Vagina (tissue), 2 donors: ENCODE data around the gene LIN54. TPM values are rescaled to one million over a fixed set of nuclear protein-coding genes. Genes with fewer than 3 reads are reported as not detected.
A peak's percentile ranks its signal among the peaks of the same experiment; 100 is the strongest.

Source experiments
- DNase-seq, 2 donors: peaks; one replicate each; pipeline ENCODE4 v3.0.0-alpha.2; 2017; ENCODE audit errors: extremely low spot score in 2 of 2
- H3K27ac ChIP-seq: fragments of 200-600 bp; sonication (generic); one replicate; pipeline ENCODE4 v1.5.1; 2019
- H3K27me3 ChIP-seq: fragments of 200-600 bp; sonication (generic); one replicate; pipeline ENCODE4 v1.5.1; 2019
- H3K36me3 ChIP-seq, 2 donors: fragments of 200-600 bp; sonication (generic); one replicate each; pipeline ENCODE4 v1.5.1; 2017 to 2019
- H3K4me1 ChIP-seq: fragments of 200-600 bp; sonication (generic); one replicate; pipeline ENCODE4 v1.5.1; 2019
- H3K4me3 ChIP-seq, 2 donors: fragments of 200-600 bp; sonication (generic); 1 replicate in 1 of 2; 2 replicates in 1 of 2; pipeline ENCODE4 v1.5.1; 2016 to 2019
- H3K9me3 ChIP-seq: fragments of 200-600 bp; sonication (generic); one replicate; pipeline ENCODE4 v1.5.1; 2019
- POLR2A ChIP-seq, 2 donors: fragments of 450-650 bp; IDR thresholded peaks; one replicate each; pipeline ENCODE4 v1.6.1; 2017; ENCODE audit warnings: antibody characterized with exemption in 2 of 2, mild to moderate bottlenecking in 2 of 2, moderate library complexity in 2 of 2
- POLR2AphosphoS5 ChIP-seq, 2 donors: sonication (generic); formaldehyde crosslinking; IDR thresholded peaks; one replicate each; pipeline ENCODE4 v1.9.0; 2017; ENCODE audit warnings: antibody characterized with exemption in 2 of 2, mild to moderate bottlenecking in 2 of 2, low read depth in 1 of 2; ENCODE audit not compliant: insufficient read depth in 1 of 2
- intact Hi-C: fragments of 100-400 bp; cut with DNase I; formaldehyde crosslinking; loops from one replicate; pipeline ENCODE4 v1.15.1; 2023
- total RNA-seq: library from RNA; depleted of rRNA; stranded (reverse); fragments of >200 nt; gene quantifications from one replicate; pipeline ENCODE4 v1.2.3, GENCODE V29; 2016
- TF ChIP-seq, protein P1 (sequence below), 3 experiments: fragments of 450-650 bp in 2 of 3; fragments of 200-600 bp in 1 of 3; sonication (generic) in 1 of 3; IDR thresholded peaks; one replicate each; pipeline ENCODE4 v1.5.1; 2017 to 2019; ENCODE audit warnings: antibody characterized with exemption in 3 of 3, mild to moderate bottlenecking in 2 of 3, moderate library complexity in 2 of 3

The LIN54 gene
- total RNA-seq, 1 donor from 2014 or later, result 25.0 TPM

DNA sequence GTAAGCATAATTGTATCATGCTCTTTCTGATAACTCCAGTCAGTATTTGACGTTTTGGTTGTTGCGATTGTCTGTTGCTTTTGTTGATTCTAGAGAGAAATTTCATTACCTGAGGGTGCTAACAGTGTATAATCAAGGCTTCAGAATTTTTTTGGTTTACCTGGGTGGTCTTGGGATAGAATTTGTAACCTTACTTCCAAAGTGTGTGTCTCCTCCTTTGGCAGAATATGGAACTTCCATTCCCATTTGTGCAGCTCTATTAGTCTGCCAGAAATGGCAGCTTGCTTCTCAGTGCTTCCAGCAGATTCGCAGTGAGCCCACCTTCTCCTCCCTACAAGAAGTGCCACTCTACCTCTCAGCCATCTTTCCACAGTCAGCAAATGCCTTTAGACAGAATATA lies 29.6 kb upstream of the LIN54 start:
- no peak for TF ChIP-seq POLR2A (IDR thresholded peaks at IDR 0.05)
- TF ChIP-seq, protein P1, sequence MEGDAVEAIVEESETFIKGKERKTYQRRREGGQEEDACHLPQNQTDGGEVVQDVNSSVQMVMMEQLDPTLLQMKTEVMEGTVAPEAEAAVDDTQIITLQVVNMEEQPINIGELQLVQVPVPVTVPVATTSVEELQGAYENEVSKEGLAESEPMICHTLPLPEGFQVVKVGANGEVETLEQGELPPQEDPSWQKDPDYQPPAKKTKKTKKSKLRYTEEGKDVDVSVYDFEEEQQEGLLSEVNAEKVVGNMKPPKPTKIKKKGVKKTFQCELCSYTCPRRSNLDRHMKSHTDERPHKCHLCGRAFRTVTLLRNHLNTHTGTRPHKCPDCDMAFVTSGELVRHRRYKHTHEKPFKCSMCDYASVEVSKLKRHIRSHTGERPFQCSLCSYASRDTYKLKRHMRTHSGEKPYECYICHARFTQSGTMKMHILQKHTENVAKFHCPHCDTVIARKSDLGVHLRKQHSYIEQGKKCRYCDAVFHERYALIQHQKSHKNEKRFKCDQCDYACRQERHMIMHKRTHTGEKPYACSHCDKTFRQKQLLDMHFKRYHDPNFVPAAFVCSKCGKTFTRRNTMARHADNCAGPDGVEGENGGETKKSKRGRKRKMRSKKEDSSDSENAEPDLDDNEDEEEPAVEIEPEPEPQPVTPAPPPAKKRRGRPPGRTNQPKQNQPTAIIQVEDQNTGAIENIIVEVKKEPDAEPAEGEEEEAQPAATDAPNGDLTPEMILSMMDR (IDR thresholded peaks at IDR 0.05), result no peak
- no peak for TF ChIP-seq POLR2AphosphoS5 (IDR thresholded peaks at IDR 0.05; ENCODE audit: insufficient read depth in 1 of 2, low read depth in 1 of 2)
- intact Hi-C loops, result no loop called here

DNA sequence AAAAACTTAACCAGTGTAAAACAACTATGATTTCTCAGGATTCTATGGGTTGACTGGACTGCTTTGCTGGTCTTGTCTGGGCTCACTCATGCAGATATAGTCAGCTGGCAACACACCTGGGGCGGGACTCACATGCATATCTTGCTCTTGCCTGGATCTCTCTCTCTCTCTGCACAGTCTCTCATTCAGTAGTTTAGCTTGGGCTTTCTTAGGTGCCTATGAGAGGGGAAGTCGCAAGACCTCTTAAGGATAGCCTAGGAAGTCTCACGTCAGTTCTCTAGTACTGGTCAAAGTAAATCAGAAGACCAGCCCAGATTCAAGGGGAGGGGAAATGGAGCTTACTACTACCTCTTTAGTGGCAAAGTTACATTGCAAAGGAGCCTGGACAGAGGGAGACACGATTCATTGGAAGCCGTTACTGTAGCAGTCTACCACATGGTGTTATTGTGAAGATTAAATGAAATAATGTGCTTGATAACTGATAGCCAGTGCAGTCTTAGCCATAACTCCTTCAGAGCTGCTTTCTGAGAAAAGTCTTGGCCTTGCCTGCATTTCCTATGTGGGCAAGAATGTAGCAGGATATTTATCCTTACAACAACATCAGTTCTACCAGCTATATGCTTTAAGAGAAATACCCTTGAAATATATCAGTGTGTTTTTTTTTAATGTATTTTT lies 26.5 kb upstream of the LIN54 start:
- no peaks in the 10 kb centered on the region for H3K9me3 ChIP-seq
- no peak overlapping the region for H3K27ac ChIP-seq
- intact Hi-C loops, result no loop called here
- peaks cover 39% of the 10 kb centered on the region for H3K4me1 ChIP-seq
- no peak overlapping the region for H3K4me3 ChIP-seq
- H3K27me3 ChIP-seq, result no peaks in the 10 kb centered on the region
- DNase-seq, result no peak
- TF ChIP-seq POLR2A (IDR thresholded peaks at IDR 0.05) (no peak), POLR2AphosphoS5 (IDR thresholded peaks at IDR 0.05; ENCODE audit: insufficient read depth in 1 of 2, low read depth in 1 of 2) (no peak)
- TF ChIP-seq, protein P1 (IDR thresholded peaks at IDR 0.05), result no peak
- H3K36me3 ChIP-seq, result no peaks in the 10 kb centered on the region

More for the DNA sequence above, 29.6 kb upstream of the LIN54 start:
- Histone ChIP-seq H3K27me3 (no peaks in the 10 kb centered on the region), H3K4me3 (no peak overlapping the region), H3K36me3 (no peaks in the 10 kb centered on the region), H3K27ac (no peak overlapping the region), H3K9me3 (no peaks in the 10 kb centered on the region), H3K4me1 (peaks cover 49% of the 10 kb centered on the region)
- no peak for DNase-seq

DNA sequence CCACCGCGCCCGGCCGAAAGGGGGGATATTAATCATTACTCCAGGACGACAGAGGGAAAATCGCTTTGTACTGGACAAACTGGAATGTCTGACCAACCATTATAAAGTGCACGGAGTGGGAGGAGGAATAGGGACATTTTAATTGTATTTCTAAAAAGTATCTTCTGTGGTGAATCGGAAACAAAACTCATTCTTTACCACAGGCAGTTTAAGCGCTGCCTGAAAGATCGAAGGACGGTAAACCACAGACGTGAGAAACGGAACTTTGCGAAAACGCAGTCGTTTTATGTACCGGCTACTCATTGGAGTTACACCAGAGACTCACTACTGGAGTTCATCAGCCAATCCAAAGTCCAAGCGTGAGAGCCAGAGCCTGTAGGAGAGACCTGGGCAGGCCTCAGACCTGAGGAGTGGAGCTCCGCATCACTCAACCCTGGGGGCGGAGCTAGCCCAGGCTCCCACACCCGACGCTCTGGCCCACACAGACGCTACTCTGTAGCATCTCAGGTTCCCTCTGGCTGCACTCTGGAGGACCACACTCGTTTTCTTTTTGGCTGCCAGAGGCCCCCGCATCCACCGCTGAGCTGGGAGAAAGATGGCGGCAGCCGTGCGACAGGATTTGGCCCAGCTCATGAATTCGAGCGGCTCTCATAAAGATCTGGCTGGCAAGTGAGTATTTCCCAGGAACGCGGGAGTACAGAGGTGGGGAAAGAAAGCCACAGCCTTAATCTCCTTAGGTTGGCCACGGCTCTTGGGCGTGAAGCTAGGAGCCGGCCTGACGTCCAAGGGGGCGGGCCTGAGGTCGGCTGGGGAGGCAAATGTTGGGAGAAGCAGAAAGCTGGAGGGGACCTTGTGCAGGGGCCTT lies 24.2 kb upstream of the LIN54 start, which contains the start of gene COPS4:
TSS of gene COPS4 (plus strand) at position 554 of the 865 bp plus-strand sequence. CDS start at position 596, 42 bp downstream.
- H3K4me3 ChIP-seq, result peak within 1 kb of the TSS; percentile 62 to 75
- H3K36me3 ChIP-seq, result no peaks in the 10 kb centered on the region
- H3K27ac ChIP-seq, result peak within 1 kb of the TSS; percentile 83
- H3K4me1 ChIP-seq, result peaks cover 38% of the 10 kb centered on the region
- no peaks in the 10 kb centered on the region for H3K27me3 ChIP-seq
- peak; percentile 95 to 99 for TF ChIP-seq POLR2AphosphoS5 (IDR thresholded peaks at IDR 0.05; ENCODE audit: insufficient read depth in 1 of 2, low read depth in 1 of 2)
- TF ChIP-seq POLR2A (IDR thresholded peaks at IDR 0.05), result peak in 1 of 2 donors; percentile 44
- TF ChIP-seq, protein P1 (IDR thresholded peaks at IDR 0.05), result peak; percentile 19 to 58 (median 24)
- intact Hi-C loops, result loop anchor here (2.0 kb wide), 1 partner anchor 22 kb away; no protein-coding TSS in a partner anchor
- peak; percentile 97 to 99 for DNase-seq
- no peaks in the 10 kb centered on the region for H3K9me3 ChIP-seq

DNA sequence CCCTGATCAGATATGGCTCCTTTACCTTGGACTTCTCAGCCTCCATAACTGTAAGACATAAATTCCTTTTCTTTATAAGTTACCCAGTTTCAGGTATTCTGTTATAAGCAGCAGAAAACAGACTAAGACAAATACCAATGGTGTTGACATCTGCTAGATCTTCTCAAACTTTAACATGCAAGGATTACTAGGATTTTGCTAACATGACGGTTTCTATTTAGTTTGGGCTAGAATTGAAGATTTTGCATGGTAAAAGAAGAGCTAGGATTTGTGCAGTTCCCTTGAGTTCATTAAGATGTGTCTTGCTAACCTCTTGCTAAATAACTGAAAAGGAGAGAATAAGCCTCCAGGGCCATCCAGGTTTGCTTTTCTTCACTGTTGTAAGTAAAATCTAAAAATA lies 19.1 kb upstream of the LIN54 start:
- no peak for TF ChIP-seq POLR2A (IDR thresholded peaks at IDR 0.05)
- TF ChIP-seq, protein P1 (IDR thresholded peaks at IDR 0.05), result no peak
- no peak for TF ChIP-seq POLR2AphosphoS5 (IDR thresholded peaks at IDR 0.05; ENCODE audit: insufficient read depth in 1 of 2, low read depth in 1 of 2)
- no peak overlapping the region for H3K4me3 ChIP-seq
- H3K36me3 ChIP-seq, result no peaks in the 10 kb centered on the region
- no peak for DNase-seq
- no peaks in the 10 kb centered on the region for H3K9me3 ChIP-seq
- intact Hi-C loops, result no loop called here
- no peaks in the 10 kb centered on the region for H3K27me3 ChIP-seq
- no peak overlapping the region for H3K27ac ChIP-seq
- no peaks in the 10 kb centered on the region for H3K4me1 ChIP-seq
